ENCODE results near the gene GOLIM4. TPM values are rescaled to one million over a fixed set of nuclear protein-coding genes. Genes with fewer than 3 reads are reported as not detected.

Gene GOLIM4
- total RNA-seq, 1 experiment from 2014 or later, result 19.1 TPM

- no peak for DNase-seq
- no peaks in the 10 kb centered on the region for H3K36me3 ChIP-seq (replicated peaks; ENCODE audit: control insufficient read depth, insufficient read depth, low read length)
- no peaks in the 10 kb centered on the region for H3K27me3 ChIP-seq (ENCODE audit: control insufficient read depth, insufficient read depth, low read length)
- no peak overlapping the region for H3K4me3 ChIP-seq (ENCODE audit: insufficient read depth, low read depth, low read length)
These were observed 21.3 kb upstream of the GOLIM4 start for GRCh38 chr3:168117059-168117458.

- Histone ChIP-seq H3K4me3 (ENCODE audit: insufficient read depth, low read depth, low read length) (no peak overlapping the region), H3K36me3 (replicated peaks; ENCODE audit: control insufficient read depth, insufficient read depth, low read length) (no peaks in the 10 kb centered on the region), H3K27me3 (ENCODE audit: control insufficient read depth, insufficient read depth, low read length) (no peaks in the 10 kb centered on the region)
- no peak for DNase-seq
These were observed 20.6 kb upstream of the GOLIM4 start for GRCh38 chr3:168116279-168116678.

GRCh38 chr3:168113848-168114247 lies 18.1 kb upstream of the GOLIM4 start:
- Histone ChIP-seq H3K36me3 (replicated peaks; ENCODE audit: control insufficient read depth, insufficient read depth, low read length) (no peaks in the 10 kb centered on the region), H3K27me3 (ENCODE audit: control insufficient read depth, insufficient read depth, low read length) (no peaks in the 10 kb centered on the region), H3K4me3 (ENCODE audit: insufficient read depth, low read depth, low read length) (no peak overlapping the region)
- DNase-seq, result no peak

GRCh38 chr3:168112894-168113293 lies 17.2 kb upstream of the GOLIM4 start:
- Histone ChIP-seq H3K36me3 (replicated peaks; ENCODE audit: control insufficient read depth, insufficient read depth, low read length) (no peaks in the 10 kb centered on the region), H3K27me3 (ENCODE audit: control insufficient read depth, insufficient read depth, low read length) (no peaks in the 10 kb centered on the region), H3K4me3 (ENCODE audit: insufficient read depth, low read depth, low read length) (no peak overlapping the region)
- no peak for DNase-seq

GRCh38 chr3:168104361-168104760 lies 8.6 kb upstream of the GOLIM4 start:
- no peak overlapping the region for H3K4me3 ChIP-seq (ENCODE audit: insufficient read depth, low read depth, low read length)
- DNase-seq, result no peak
- H3K36me3 ChIP-seq (replicated peaks; ENCODE audit: control insufficient read depth, insufficient read depth, low read length), result no peaks in the 10 kb centered on the region
- H3K27me3 ChIP-seq (ENCODE audit: control insufficient read depth, insufficient read depth, low read length), result no peaks in the 10 kb centered on the region

GRCh38 chr3:168102735-168103410 lies 7.1 kb upstream of the GOLIM4 start:
- Histone ChIP-seq H3K36me3 (replicated peaks; ENCODE audit: control insufficient read depth, insufficient read depth, low read length) (no peaks in the 10 kb centered on the region), H3K27me3 (ENCODE audit: control insufficient read depth, insufficient read depth, low read length) (no peaks in the 10 kb centered on the region), H3K4me3 (ENCODE audit: insufficient read depth, low read depth, low read length) (no peak overlapping the region)
- DNase-seq, result no peak

GRCh38 chr3:168100777-168101492 lies 5.2 kb upstream of the GOLIM4 start:
- Histone ChIP-seq H3K36me3 (replicated peaks; ENCODE audit: control insufficient read depth, insufficient read depth, low read length) (no peaks in the 10 kb centered on the region), H3K27me3 (ENCODE audit: control insufficient read depth, insufficient read depth, low read length) (no peaks in the 10 kb centered on the region), H3K4me3 (ENCODE audit: insufficient read depth, low read depth, low read length) (no peak overlapping the region)
- no peak for DNase-seq

- DNase-seq, result no peak
- no peaks in the 10 kb centered on the region for H3K27me3 ChIP-seq (ENCODE audit: control insufficient read depth, insufficient read depth, low read length)
- no peaks in the 10 kb centered on the region for H3K36me3 ChIP-seq (replicated peaks; ENCODE audit: control insufficient read depth, insufficient read depth, low read length)
- H3K4me3 ChIP-seq (ENCODE audit: insufficient read depth, low read depth, low read length), result no peak overlapping the region
These were observed 1.7 kb upstream of the GOLIM4 start for GRCh38 chr3:168097381-168097780.

- no peaks in the 10 kb centered on the region for H3K27me3 ChIP-seq (ENCODE audit: control insufficient read depth, insufficient read depth, low read length)
- peak; percentile 47 for DNase-seq
- H3K36me3 ChIP-seq (replicated peaks; ENCODE audit: control insufficient read depth, insufficient read depth, low read length), result no peaks in the 10 kb centered on the region
- peak overlapping the region; percentile 82 for H3K4me3 ChIP-seq (ENCODE audit: insufficient read depth, low read depth, low read length)
These were observed 507 bp upstream of the GOLIM4 start for GRCh38 chr3:168096210-168096652.

GRCh38 chr3:168094877-168095610 lies 680 bp downstream of the GOLIM4 start:
- no peaks in the 10 kb centered on the region for H3K36me3 ChIP-seq (replicated peaks; ENCODE audit: control insufficient read depth, insufficient read depth, low read length)
- DNase-seq, result peak; percentile 61
- H3K27me3 ChIP-seq (ENCODE audit: control insufficient read depth, insufficient read depth, low read length), result no peaks in the 10 kb centered on the region
- H3K4me3 ChIP-seq (ENCODE audit: insufficient read depth, low read depth, low read length), result peak overlapping the region; percentile 82

GRCh38 chr3:168094580-168094876 lies 1.2 kb downstream of the GOLIM4 start:
- DNase-seq, result no peak
- Histone ChIP-seq H3K4me3 (ENCODE audit: insufficient read depth, low read depth, low read length) (peak overlapping the region; percentile 82), H3K27me3 (ENCODE audit: control insufficient read depth, insufficient read depth, low read length) (no peaks in the 10 kb centered on the region), H3K36me3 (replicated peaks; ENCODE audit: control insufficient read depth, insufficient read depth, low read length) (no peaks in the 10 kb centered on the region)

- Histone ChIP-seq H3K36me3 (replicated peaks; ENCODE audit: control insufficient read depth, insufficient read depth, low read length) (no peaks in the 10 kb centered on the region), H3K4me3 (ENCODE audit: insufficient read depth, low read depth, low read length) (no peak overlapping the region; the same call in 1 of the 2 replicates), H3K27me3 (ENCODE audit: control insufficient read depth, insufficient read depth, low read length) (no peaks in the 10 kb centered on the region)
- DNase-seq, result no peak
These were observed 1.9 kb downstream of the GOLIM4 start for GRCh38 chr3:168093790-168094189.

- Histone ChIP-seq H3K36me3 (replicated peaks; ENCODE audit: control insufficient read depth, insufficient read depth, low read length) (no peaks in the 10 kb centered on the region), H3K4me3 (ENCODE audit: insufficient read depth, low read depth, low read length) (no peak overlapping the region), H3K27me3 (ENCODE audit: control insufficient read depth, insufficient read depth, low read length) (no peaks in the 10 kb centered on the region)
- DNase-seq, result no peak
These were observed 2.5 kb downstream of the GOLIM4 start for GRCh38 chr3:168093229-168093628.

GRCh38 chr3:168091941-168092340 lies 3.8 kb downstream of the GOLIM4 start:
- no peak for DNase-seq
- H3K36me3 ChIP-seq (replicated peaks; ENCODE audit: control insufficient read depth, insufficient read depth, low read length), result no peaks in the 10 kb centered on the region
- H3K4me3 ChIP-seq (ENCODE audit: insufficient read depth, low read depth, low read length), result no peak overlapping the region
- H3K27me3 ChIP-seq (ENCODE audit: control insufficient read depth, insufficient read depth, low read length), result no peaks in the 10 kb centered on the region

GRCh38 chr3:168091302-168091858 lies 4.3 kb downstream of the GOLIM4 start:
- no peak overlapping the region for H3K4me3 ChIP-seq (ENCODE audit: insufficient read depth, low read depth, low read length)
- no peak for DNase-seq
- no peaks in the 10 kb centered on the region for H3K36me3 ChIP-seq (replicated peaks; ENCODE audit: control insufficient read depth, insufficient read depth, low read length)
- no peaks in the 10 kb centered on the region for H3K27me3 ChIP-seq (ENCODE audit: control insufficient read depth, insufficient read depth, low read length)

Measured in H7 (cell line).